SK-N-SH treated with all-trans-retinoic acid at 6 μM for 48 hours (cell line): Measurements from ENCODE around the gene DPYSL3.

ENCODE experiments used
- ARNTL ChIP-seq: fragments of 450-650 bp; formaldehyde crosslinking; IDR thresholded peaks from 2 replicates; pipeline ENCODE4 v1.5.0; 2020; ENCODE audit warnings: low read depth, mild to moderate bottlenecking, moderate library complexity, borderline replicate concordance
- ESRRG ChIP-seq: fragments of 250-450 bp; sonication (Bioruptor Pico); IDR thresholded peaks from 2 replicates; pipeline ENCODE4 v1.6.1; 2021; ENCODE audit warnings: mild to moderate bottlenecking
- GLIS3 ChIP-seq: fragments of 250-450 bp; sonication (Bioruptor Pico); IDR thresholded peaks from 2 replicates; pipeline ENCODE4 v1.5.0; 2020; ENCODE audit warnings: mild to moderate bottlenecking, moderate library complexity
- PPARA ChIP-seq: fragments of 250-450 bp; sonication (Bioruptor Pico); IDR thresholded peaks from 2 replicates; pipeline ENCODE4 v1.5.0; 2020; ENCODE audit warnings: mild to moderate bottlenecking, borderline replicate concordance
- RARB ChIP-seq: fragments of 250-450 bp; sonication (Bioruptor Pico); IDR thresholded peaks from 2 replicates; pipeline ENCODE4 v1.8.0; 2021; ENCODE audit warnings: mild to moderate bottlenecking, moderate library complexity
- TCF4 ChIP-seq: fragments of 250-450 bp; sonication (Bioruptor Pico); IDR thresholded peaks from 2 replicates; pipeline ENCODE4 v1.8.0; 2021; ENCODE audit warnings: mild to moderate bottlenecking, moderate library complexity, borderline replicate concordance
- TF ChIP-seq, protein P1 (sequence below): fragments of 250-450 bp; sonication (Bioruptor Pico); IDR thresholded peaks from 2 replicates; pipeline ENCODE4 v1.8.0; 2020; ENCODE audit warnings: mild to moderate bottlenecking, moderate library complexity, borderline replicate concordance
- TF ChIP-seq, protein P2 (sequence below): fragments of 250-450 bp; sonication (Bioruptor Pico); IDR thresholded peaks from 2 replicates; pipeline ENCODE4 v1.5.1; 2020; ENCODE audit warnings: low read depth, mild to moderate bottlenecking, moderate library complexity
- TF ChIP-seq, protein P3 (sequence below): fragments of 250-450 bp; sonication (Bioruptor Pico); IDR thresholded peaks from 2 replicates; pipeline ENCODE4 v1.5.1; 2021; ENCODE audit warnings: mild to moderate bottlenecking, moderate library complexity

DNA sequence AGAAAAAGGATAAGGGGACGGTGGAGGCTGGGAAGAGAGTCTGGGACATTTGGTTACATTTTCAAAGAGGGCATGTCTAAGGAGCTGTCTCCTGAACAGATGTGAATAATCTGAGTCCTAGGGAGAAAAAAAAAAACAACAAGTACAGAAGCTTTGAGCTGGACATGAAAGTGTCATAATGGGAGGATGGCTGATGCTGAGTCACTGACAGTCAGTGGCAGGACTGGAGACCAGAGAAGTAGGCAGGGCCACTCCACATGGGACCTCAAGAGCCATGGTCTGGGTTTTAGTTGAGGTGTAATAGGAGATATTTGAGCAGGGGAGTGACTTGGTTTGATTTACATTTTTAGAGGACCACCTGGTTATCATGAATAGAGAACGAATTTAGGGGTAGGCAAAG, 70.6 kb downstream of the DPYSL3 start:
- TF ChIP-seq GLIS3 (CRISPR knock-in tag) (no peak), RARB (CRISPR knock-in tag) (no peak), ARNTL (no peak), TCF4 (CRISPR knock-in tag) (no peak), PPARA (no peak), ESRRG (CRISPR knock-in tag) (no peak)
- TF ChIP-seq, protein P1, sequence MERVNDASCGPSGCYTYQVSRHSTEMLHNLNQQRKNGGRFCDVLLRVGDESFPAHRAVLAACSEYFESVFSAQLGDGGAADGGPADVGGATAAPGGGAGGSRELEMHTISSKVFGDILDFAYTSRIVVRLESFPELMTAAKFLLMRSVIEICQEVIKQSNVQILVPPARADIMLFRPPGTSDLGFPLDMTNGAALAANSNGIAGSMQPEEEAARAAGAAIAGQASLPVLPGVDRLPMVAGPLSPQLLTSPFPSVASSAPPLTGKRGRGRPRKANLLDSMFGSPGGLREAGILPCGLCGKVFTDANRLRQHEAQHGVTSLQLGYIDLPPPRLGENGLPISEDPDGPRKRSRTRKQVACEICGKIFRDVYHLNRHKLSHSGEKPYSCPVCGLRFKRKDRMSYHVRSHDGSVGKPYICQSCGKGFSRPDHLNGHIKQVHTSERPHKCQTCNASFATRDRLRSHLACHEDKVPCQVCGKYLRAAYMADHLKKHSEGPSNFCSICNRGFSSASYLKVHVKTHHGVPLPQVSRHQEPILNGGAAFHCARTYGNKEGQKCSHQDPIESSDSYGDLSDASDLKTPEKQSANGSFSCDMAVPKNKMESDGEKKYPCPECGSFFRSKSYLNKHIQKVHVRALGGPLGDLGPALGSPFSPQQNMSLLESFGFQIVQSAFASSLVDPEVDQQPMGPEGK (CRISPR knock-in tag), result no peak
- TF ChIP-seq, protein P2, sequence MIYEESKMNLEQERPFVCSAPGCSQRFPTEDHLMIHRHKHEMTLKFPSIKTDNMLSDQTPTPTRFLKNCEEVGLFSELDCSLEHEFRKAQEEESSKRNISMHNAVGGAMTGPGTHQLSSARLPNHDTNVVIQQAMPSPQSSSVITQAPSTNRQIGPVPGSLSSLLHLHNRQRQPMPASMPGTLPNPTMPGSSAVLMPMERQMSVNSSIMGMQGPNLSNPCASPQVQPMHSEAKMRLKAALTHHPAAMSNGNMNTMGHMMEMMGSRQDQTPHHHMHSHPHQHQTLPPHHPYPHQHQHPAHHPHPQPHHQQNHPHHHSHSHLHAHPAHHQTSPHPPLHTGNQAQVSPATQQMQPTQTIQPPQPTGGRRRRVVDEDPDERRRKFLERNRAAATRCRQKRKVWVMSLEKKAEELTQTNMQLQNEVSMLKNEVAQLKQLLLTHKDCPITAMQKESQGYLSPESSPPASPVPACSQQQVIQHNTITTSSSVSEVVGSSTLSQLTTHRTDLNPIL, result no peak
- TF ChIP-seq, protein P3, sequence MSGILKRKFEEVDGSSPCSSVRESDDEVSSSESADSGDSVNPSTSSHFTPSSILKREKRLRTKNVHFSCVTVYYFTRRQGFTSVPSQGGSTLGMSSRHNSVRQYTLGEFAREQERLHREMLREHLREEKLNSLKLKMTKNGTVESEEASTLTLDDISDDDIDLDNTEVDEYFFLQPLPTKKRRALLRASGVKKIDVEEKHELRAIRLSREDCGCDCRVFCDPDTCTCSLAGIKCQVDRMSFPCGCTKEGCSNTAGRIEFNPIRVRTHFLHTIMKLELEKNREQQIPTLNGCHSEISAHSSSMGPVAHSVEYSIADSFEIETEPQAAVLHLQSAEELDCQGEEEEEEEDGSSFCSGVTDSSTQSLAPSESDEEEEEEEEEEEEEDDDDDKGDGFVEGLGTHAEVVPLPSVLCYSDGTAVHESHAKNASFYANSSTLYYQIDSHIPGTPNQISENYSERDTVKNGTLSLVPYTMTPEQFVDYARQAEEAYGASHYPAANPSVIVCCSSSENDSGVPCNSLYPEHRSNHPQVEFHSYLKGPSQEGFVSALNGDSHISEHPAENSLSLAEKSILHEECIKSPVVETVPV (CRISPR knock-in tag), result no peak
